PC-9 (cell line): ENCODE data around the gene TMEFF2. TPM values are rescaled to one million over a fixed set of nuclear protein-coding genes. Genes with fewer than 3 reads are reported as not detected.

Experiments
- BruUV-seq: library from RNA; stranded (reverse); fragments of 400-500 nt; replicated peaks from 2 replicates; lab custom pipeline; 2021; lab: Mats Ljungman, UMichigan
- CTCF ChIA-PET: fragments of 300-600 bp; sonication (Branson Sonifier 250); formaldehyde crosslinking; loops from one replicate; lab custom pipeline; 2022; ENCODE audit warnings: antibody characterized with exemption; lab: Charles Lee
- POLR2A ChIA-PET: fragments of 300-600 bp; sonication (Branson Sonifier 250); formaldehyde crosslinking; loops from one replicate; lab custom pipeline; 2022; ENCODE audit warnings: antibody characterized with exemption; ENCODE audit not compliant: unreplicated experiment; lab: Charles Lee
- DNase-seq, 2 experiments: peaks; one replicate each; pipeline versions ENCODE4 v3.0.0 to v3.0.0-alpha.2; 2015 to 2022; ENCODE audit warnings: mixed read lengths in 1 of 2
- H2AFZ ChIP-seq: fragments of 200-600 bp; sonication (generic); 2 replicates; pipeline ENCODE4 v1.8.1; 2017; ENCODE audit warnings: antibody characterized with exemption
- H3F3A ChIP-seq: fragments of 200-600 bp; sonication (generic); 2 replicates; pipeline ENCODE4 v1.8.1; 2017; ENCODE audit warnings: antibody characterized with exemption, mild to moderate bottlenecking, low read depth; ENCODE audit not compliant: insufficient read depth
- H3K27ac ChIP-seq: fragments of 200-600 bp; sonication (generic); 2 replicates; pipeline ENCODE4 v1.6.1; 2016; ENCODE audit warnings: mixed run types
- H3K27me3 ChIP-seq: fragments of 200-600 bp; sonication (generic); 2 replicates; pipeline ENCODE4 v1.6.1; 2016; ENCODE audit warnings: low read depth, mixed run types; ENCODE audit not compliant: insufficient read depth
- H3K36me3 ChIP-seq: fragments of 200-600 bp; sonication (generic); 2 replicates; pipeline ENCODE4 v1.6.1; 2016; ENCODE audit warnings: low read depth, mixed run types
- H3K4me1 ChIP-seq: fragments of 200-600 bp; sonication (generic); replicated peaks from 2 replicates; pipeline ENCODE4 v1.6.1; 2016; ENCODE audit warnings: mixed run types; ENCODE audit not compliant: insufficient read depth
- H3K4me2 ChIP-seq: fragments of 200-600 bp; sonication (generic); 2 replicates; pipeline ENCODE4 v1.6.1; 2017; ENCODE audit warnings: mixed run types
- H3K4me3 ChIP-seq: fragments of 200-600 bp; sonication (generic); 2 replicates; pipeline ENCODE4 v1.6.1; 2016; ENCODE audit warnings: mixed run types
- H3K79me2 ChIP-seq: fragments of 200-600 bp; sonication (generic); 2 replicates; pipeline ENCODE4 v1.6.1; 2017; ENCODE audit warnings: low read depth, mixed run types
- H3K9me2 ChIP-seq: fragments of 200-600 bp; sonication (generic); 2 replicates; pipeline ENCODE4 v1.8.1; 2017; ENCODE audit warnings: mild to moderate bottlenecking; ENCODE audit not compliant: insufficient read depth
- H3K9me3 ChIP-seq: fragments of 200-600 bp; sonication (generic); 2 replicates; pipeline ENCODE4 v1.8.1; 2016; ENCODE audit warnings: low read depth; ENCODE audit not compliant: insufficient read depth
- H4K20me1 ChIP-seq: fragments of 200-600 bp; sonication (generic); 2 replicates; pipeline ENCODE4 v1.8.1; 2017; ENCODE audit not compliant: insufficient read depth
- EZH2 ChIP-seq: fragments of 200-600 bp; sonication (generic); IDR thresholded peaks from 2 replicates; pipeline ENCODE4 v1.8.0; 2017; ENCODE audit warnings: antibody characterized with exemption, low read depth
- intact Hi-C: fragments of 100-400 bp; cut with micrococcal nuclease; formaldehyde crosslinking; loops from one replicate; pipeline ENCODE4 v1.10.0; 2022; ENCODE audit not compliant: unreplicated experiment
- total RNA-seq: library from RNA; stranded (reverse); gene quantifications from 2 replicates; pipeline ENCODE4 v1.2.3, GENCODE V29; 2021
- TF ChIP-seq, protein P1 (sequence below): fragments of 200-600 bp; sonication (generic); conservative IDR thresholded peaks from 2 replicates; pipeline ENCODE4 v1.6.1; 2017; ENCODE audit warnings: mixed run types, antibody characterized with exemption, mild to moderate bottlenecking, moderate library complexity

The TMEFF2 gene
- total RNA-seq, 1 experiment from 2014 or later, result not detected

DNA sequence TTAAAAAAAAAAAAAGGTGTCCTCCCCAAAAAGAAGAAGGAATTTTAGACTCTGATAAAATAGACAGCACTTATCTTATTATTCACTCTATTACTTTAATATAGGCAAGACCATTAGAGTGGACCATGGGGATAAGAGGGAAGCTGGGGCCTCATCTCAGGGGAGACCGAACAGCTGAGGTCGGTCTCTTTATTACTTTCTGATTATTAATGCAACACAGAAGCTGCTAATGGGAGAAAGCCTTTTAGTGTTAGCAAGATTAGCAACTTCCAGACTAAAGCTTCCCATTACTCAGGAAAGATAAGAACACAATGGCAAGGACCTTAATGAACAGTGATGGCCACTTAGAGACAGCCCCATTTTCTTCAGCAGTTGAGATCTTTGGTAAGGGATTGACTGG is 135.5 kb downstream of the TMEFF2 start:
- Histone ChIP-seq H3K4me1 (no peaks in the 10 kb centered on the region), H3K36me3 (no peaks in the 10 kb centered on the region), H3K9me2 (no peaks in the 10 kb centered on the region), H3K79me2 (no peaks in the 10 kb centered on the region), H3K4me3 (no peak overlapping the region), H2AFZ (no peak overlapping the region), H3K4me2 (no peak overlapping the region), H3F3A (no peaks in the 10 kb centered on the region), H4K20me1 (no peaks in the 10 kb centered on the region), H3K27me3 (no peaks in the 10 kb centered on the region), H3K9me3 (no peaks in the 10 kb centered on the region), H3K27ac (no peak overlapping the region)
- intact Hi-C loops, result no loop called here
- POLR2A ChIA-PET, result no interaction called here
- CTCF ChIA-PET, result no interaction called here
- no peak for TF ChIP-seq EZH2
- TF ChIP-seq, protein P1, sequence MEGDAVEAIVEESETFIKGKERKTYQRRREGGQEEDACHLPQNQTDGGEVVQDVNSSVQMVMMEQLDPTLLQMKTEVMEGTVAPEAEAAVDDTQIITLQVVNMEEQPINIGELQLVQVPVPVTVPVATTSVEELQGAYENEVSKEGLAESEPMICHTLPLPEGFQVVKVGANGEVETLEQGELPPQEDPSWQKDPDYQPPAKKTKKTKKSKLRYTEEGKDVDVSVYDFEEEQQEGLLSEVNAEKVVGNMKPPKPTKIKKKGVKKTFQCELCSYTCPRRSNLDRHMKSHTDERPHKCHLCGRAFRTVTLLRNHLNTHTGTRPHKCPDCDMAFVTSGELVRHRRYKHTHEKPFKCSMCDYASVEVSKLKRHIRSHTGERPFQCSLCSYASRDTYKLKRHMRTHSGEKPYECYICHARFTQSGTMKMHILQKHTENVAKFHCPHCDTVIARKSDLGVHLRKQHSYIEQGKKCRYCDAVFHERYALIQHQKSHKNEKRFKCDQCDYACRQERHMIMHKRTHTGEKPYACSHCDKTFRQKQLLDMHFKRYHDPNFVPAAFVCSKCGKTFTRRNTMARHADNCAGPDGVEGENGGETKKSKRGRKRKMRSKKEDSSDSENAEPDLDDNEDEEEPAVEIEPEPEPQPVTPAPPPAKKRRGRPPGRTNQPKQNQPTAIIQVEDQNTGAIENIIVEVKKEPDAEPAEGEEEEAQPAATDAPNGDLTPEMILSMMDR, result no peak
- no TSS peak for BruUV-seq
- DNase-seq, result no peak

DNA sequence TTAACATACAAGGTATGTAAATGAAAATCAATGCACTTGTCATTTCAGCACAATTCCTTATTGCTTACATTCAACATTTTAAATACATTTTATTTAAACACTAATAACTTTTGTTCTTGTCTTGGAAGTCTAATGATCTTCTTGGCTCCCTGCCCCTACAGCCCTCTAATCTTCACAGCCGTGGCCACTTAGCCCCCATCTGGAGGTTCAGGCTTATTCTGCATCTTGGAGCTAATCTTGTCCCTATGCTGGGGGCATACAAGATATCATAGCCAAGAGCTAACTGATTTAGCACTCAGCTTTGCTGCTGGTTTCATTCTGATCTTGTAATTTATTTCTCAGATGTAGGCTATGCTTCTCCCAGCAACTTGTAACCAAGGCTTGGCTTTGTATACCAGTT is 140.8 kb downstream of the TMEFF2 start:
- Histone ChIP-seq H3K4me2 (no peak overlapping the region), H3K9me3 (no peaks in the 10 kb centered on the region), H3K27ac (no peak overlapping the region), H3K4me1 (no peaks in the 10 kb centered on the region), H4K20me1 (no peaks in the 10 kb centered on the region), H3K36me3 (no peaks in the 10 kb centered on the region), H3K27me3 (no peaks in the 10 kb centered on the region), H3K9me2 (no peaks in the 10 kb centered on the region), H3K4me3 (no peak overlapping the region), H3K79me2 (no peaks in the 10 kb centered on the region), H3F3A (no peaks in the 10 kb centered on the region), H2AFZ (no peak overlapping the region)
- ChIA-PET POLR2A (no interaction called here), CTCF (no interaction called here)
- TF ChIP-seq, protein P1, result no peak
- TF ChIP-seq EZH2, result no peak
- DNase-seq, result no peak
- no TSS peak for BruUV-seq
- intact Hi-C loops, result no loop called here

- Histone ChIP-seq H3K4me2 (no peak overlapping the region), H3K36me3 (no peaks in the 10 kb centered on the region), H2AFZ (no peak overlapping the region), H3F3A (no peaks in the 10 kb centered on the region), H3K4me3 (no peak overlapping the region), H3K9me3 (no peaks in the 10 kb centered on the region), H3K27me3 (no peaks in the 10 kb centered on the region), H3K9me2 (no peaks in the 10 kb centered on the region), H3K4me1 (no peaks in the 10 kb centered on the region), H3K79me2 (no peaks in the 10 kb centered on the region), H3K27ac (no peak overlapping the region), H4K20me1 (no peaks in the 10 kb centered on the region)
- ChIA-PET POLR2A (no interaction called here), CTCF (no interaction called here)
- BruUV-seq, result no TSS peak
- intact Hi-C loops, result no loop called here
- TF ChIP-seq, protein P1, result no peak
- no peak for TF ChIP-seq EZH2
- DNase-seq, result no peak
Measured at GRCh38 chr2:192051533-192051932, 143.2 kb downstream of the TMEFF2 start.
